Esophagus (tissue), 2 donors: ENCODE results near the gene HMGXB4. TPM values are rescaled to one million over a fixed set of nuclear protein-coding genes. Genes with fewer than 3 reads are reported as not detected.

ENCODE experiments used
- H3K27ac ChIP-seq, 2 donors: one replicate each; pipeline ENCODE4 v1.5.1; 2013; ENCODE audit warnings: low read depth in 2 of 2, mild to moderate bottlenecking in 2 of 2, inconsistent platforms in 1 of 2, low read length in 1 of 2, moderate library complexity in 1 of 2
- H3K27me3 ChIP-seq, 2 donors: one replicate each; pipeline ENCODE4 v1.6.1; 2013; ENCODE audit warnings: low read length in 2 of 2, control low read depth in 1 of 2, mild to moderate bottlenecking in 1 of 2; ENCODE audit not compliant: insufficient read depth in 2 of 2, control insufficient read depth in 1 of 2
- H3K36me3 ChIP-seq, 2 donors: one replicate each; pipeline ENCODE4 v1.6.1; 2013; ENCODE audit warnings: low read length in 1 of 2; ENCODE audit not compliant: control insufficient read depth in 2 of 2, insufficient read depth in 2 of 2
- H3K4me1 ChIP-seq, 2 donors: one replicate each; pipeline ENCODE4 v1.6.1; 2013; ENCODE audit warnings: low read length in 1 of 2; ENCODE audit not compliant: control insufficient read depth in 2 of 2, insufficient read depth in 2 of 2
- H3K4me3 ChIP-seq, 2 donors: one replicate each; pipeline ENCODE4 v1.5.1; 2013; ENCODE audit warnings: low read length in 2 of 2, mild to moderate bottlenecking in 2 of 2, low read depth in 1 of 2, moderate library complexity in 1 of 2
- H3K9me3 ChIP-seq, 2 donors: one replicate each; pipeline ENCODE4 v1.6.1; 2013; ENCODE audit warnings: mild to moderate bottlenecking in 2 of 2, low read depth in 1 of 2, low read length in 1 of 2, moderate library complexity in 1 of 2; ENCODE audit not compliant: control insufficient read depth in 2 of 2, insufficient read depth in 1 of 2
- WGBS, 2 donors: extraction: QIAGEN DNeasy Blood & Tissue Kit; methylation state at CpG; one replicate each; pipeline ENCODE4 v1.1.7; 2013; 5-methylcytosine and 5-hydroxymethylcytosine counted together
- polyA plus RNA-seq, 2 donors: library from polyadenylated mRNA; stranded (reverse); fragments of 200-250 nt; gene quantifications; one replicate each; pipeline ENCODE4 v1.2.3, GENCODE V29; 2013
- donor health status: healthy with polysubstance abuse.
- donor health status: Bipolar disorder and iron deficiency.

The HMGXB4 gene
- polyA plus RNA-seq, 2 donors = 6.8 to 7.1 TPM

DNA sequence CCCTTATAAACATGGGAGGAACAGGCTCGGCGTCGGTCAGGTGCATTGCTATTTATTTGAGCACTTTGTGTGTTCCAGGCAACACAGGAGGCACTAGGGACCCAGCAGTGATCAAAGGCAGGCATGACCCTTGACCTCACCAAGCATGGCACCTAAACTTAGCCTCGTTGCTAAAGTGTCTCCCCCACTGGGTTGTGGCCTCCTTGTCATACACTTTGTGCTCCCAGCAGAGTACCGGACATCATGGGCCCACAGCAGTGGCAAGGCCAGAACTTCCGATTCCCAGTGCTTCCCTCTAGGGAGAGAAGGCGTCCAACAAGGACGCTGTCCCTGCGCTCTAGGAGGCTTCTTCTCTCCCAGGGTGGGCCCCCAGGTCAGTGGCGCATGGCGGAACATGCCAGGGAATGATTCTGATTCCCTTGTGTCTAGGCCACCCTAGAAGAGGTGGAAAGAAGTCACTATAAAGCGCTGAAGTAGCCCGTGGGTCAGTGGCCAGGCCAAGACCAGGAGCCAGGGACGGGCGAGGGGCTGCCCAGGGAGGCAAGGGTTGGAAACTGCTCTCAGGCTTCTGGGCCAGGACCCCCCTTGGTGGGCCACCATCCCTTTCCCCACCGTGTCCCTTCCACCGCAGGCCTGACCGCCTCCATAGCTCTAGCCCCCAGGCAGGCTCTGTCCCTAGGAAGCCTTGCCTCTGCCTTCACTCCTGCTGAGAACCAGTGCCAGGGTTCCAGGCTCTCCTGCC, 62.1 kb downstream of the HMGXB4 start:
- H3K4me1 ChIP-seq = peaks cover 3 to 14% of the 10 kb centered on the region in 2 donors
- no peak overlapping the region for H3K4me3 ChIP-seq
- no peaks in the 10 kb centered on the region for H3K27me3 ChIP-seq
- H3K27ac ChIP-seq = no peak overlapping the region
- peaks cover 18 to 56% of the 10 kb centered on the region in 2 donors for H3K36me3 ChIP-seq
- 91 to 93% methylated on average over 18 of the region's 18 CpGs for WGBS, 2 donors
- H3K9me3 ChIP-seq = no peaks in the 10 kb centered on the region

DNA sequence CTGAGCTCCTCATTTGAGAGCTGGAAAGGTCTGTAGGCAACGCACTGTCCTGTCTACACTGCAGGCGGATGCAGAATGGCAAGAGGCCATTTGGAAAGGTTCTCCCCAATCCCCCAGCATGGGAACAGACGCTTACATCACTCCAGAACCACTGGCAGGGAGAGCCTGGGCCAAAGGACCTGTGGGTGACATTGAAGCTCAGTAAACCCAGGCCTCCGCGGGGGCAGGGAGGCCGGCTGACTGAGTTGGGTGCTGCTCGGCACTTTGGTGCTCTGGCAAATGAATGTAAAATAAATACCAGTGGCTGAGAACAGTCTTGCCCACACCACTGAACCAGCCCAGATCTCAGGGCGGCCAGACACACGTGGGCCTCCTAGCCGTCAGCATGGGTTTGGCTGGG, 64.8 kb downstream of the HMGXB4 start:
- Histone ChIP-seq H3K27ac (no peak overlapping the region), H3K27me3 (no peaks in the 10 kb centered on the region), H3K9me3 (no peaks in the 10 kb centered on the region), H3K36me3 (peaks cover 19 to 69% of the 10 kb centered on the region in 2 donors), H3K4me1 (no peaks in the 10 kb centered on the region), H3K4me3 (no peak overlapping the region)
- 94% methylated on average over 10 of the region's 10 CpGs for WGBS, 2 donors

DNA sequence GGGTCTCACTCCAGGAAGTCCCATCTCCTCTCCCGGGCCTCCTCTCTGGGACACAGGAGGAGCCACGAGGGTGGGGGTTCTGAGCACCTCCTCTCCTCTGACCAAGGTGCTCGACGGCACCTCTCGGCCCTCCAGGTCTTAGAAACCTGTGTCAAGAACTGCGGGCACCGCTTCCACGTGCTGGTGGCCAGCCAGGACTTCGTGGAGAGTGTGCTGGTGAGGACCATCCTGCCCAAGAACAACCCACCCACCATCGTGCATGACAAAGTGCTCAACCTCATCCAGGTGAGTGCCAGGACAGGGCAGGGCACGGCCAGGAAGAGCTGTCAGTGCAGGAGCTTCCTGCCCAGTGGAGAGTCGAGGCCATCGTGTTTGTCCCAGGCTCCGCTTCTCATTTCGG, 65.6 kb downstream of the HMGXB4 start:
- no peaks in the 10 kb centered on the region for H3K4me1 ChIP-seq
- H3K4me3 ChIP-seq = no peak overlapping the region
- no peak overlapping the region for H3K27ac ChIP-seq
- H3K9me3 ChIP-seq = no peaks in the 10 kb centered on the region
- 90 to 91% methylated on average over 15 of the region's 15 CpGs for WGBS, 2 donors
- peaks cover 26 to 70% of the 10 kb centered on the region in 2 donors for H3K36me3 ChIP-seq
- no peaks in the 10 kb centered on the region for H3K27me3 ChIP-seq

DNA sequence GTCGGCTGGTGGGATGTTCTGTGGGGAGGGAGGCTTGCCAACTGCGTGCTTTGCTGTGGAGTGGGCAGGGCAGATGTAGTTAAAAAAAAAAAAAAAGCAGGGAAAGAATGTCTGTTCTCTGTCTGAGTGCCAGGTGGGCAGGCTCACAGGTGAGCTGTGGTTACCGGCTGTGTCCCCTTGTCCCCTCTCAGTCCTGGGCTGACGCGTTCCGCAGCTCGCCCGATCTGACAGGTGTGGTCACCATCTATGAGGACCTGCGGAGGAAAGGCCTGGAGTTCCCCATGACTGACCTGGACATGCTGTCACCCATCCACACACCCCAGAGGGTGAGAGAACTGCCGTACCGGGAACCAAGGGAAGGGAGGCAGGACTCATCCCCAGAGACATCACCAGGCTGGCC, 66.0 kb downstream of the HMGXB4 start:
- no peak overlapping the region for H3K4me3 ChIP-seq
- H3K9me3 ChIP-seq = no peaks in the 10 kb centered on the region
- H3K4me1 ChIP-seq = no peaks in the 10 kb centered on the region
- peaks cover 24 to 70% of the 10 kb centered on the region in 2 donors for H3K36me3 ChIP-seq
- WGBS, 2 donors = 94% methylated on average over 11 of the region's 11 CpGs
- H3K27me3 ChIP-seq = no peaks in the 10 kb centered on the region
- H3K27ac ChIP-seq = no peak overlapping the region

DNA sequence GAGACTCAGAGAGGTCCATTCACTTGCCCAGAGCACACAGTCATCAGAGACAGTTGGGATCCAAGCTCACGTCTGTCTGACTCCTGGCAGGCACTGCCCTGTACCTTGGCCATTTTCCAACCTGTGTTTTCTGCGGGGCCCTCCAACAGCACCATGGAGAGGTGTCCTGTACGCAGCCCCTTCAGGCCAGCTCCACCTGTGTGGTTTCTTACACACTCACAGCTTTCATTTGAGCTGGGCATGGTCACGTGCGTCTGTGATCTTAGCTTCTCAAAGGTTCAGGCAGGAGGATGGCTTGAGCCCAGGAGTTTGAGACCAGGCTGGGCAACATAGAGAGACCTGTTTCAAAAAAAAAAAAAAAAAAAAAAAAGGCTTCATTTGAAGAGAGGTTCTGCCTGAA, 66.8 kb downstream of the HMGXB4 start:
- H3K4me3 ChIP-seq = no peak overlapping the region
- peak overlapping the region in 1 of 2 donors; percentile 24 for H3K27ac ChIP-seq
- H3K9me3 ChIP-seq = no peaks in the 10 kb centered on the region
- H3K27me3 ChIP-seq = no peaks in the 10 kb centered on the region
- peaks cover 20 to 67% of the 10 kb centered on the region in 2 donors for H3K36me3 ChIP-seq
- WGBS, 2 donors = 84 to 88% methylated on average over 5 of the region's 5 CpGs
- no peaks in the 10 kb centered on the region for H3K4me1 ChIP-seq

DNA sequence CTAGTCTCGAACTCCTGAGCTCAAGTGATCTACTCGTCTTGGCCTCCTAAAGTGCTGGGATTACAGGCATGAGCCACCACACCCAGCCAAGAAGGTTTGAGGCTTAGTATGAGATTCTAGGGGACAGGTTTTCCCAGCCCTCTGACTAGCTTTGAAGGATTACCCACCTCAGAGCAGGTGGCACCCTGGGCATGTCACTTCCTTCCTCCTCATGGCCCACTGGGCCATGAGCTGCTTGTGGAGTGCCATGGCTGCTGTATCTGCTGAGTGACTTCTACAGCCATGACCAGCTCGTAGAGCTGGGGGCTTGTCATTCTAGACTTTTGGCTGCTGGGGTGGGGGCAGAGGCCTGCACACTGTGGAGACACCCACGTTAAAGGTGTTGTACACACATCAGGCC, 67.5 kb downstream of the HMGXB4 start:
- Histone ChIP-seq H3K27me3 (no peaks in the 10 kb centered on the region), H3K4me1 (no peaks in the 10 kb centered on the region), H3K36me3 (peaks cover 13 to 61% of the 10 kb centered on the region in 2 donors), H3K9me3 (no peaks in the 10 kb centered on the region), H3K4me3 (no peak overlapping the region), H3K27ac (no peak overlapping the region)
- WGBS, 2 donors = 85 to 89% methylated on average over 4 of the region's 4 CpGs

DNA sequence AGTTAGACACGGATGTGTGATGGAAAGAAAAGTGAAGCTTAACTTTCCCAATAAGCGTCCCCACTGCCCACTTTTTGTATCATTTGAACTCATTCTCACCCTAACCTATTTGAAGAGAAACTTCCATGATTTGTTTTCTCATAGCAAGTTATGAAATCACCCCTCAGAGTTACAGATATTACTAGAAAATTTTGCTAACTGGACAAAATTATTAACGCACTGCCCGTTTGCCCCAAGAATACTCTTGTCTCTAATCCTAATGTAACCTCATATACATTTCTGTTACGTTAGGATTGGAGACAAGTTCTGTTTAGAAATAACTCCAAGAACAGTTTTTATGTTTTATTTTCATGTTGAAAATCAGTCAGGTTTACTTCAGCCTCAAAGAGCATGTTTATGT, 67.9 kb downstream of the HMGXB4 start:
- peaks cover 13 to 57% of the 10 kb centered on the region in 2 donors for H3K36me3 ChIP-seq
- no peak overlapping the region for H3K4me3 ChIP-seq
- no peak overlapping the region for H3K27ac ChIP-seq
- H3K9me3 ChIP-seq = no peaks in the 10 kb centered on the region
- no peaks in the 10 kb centered on the region for H3K27me3 ChIP-seq
- WGBS, 2 donors = 90 to 92% methylated on average over 5 of the region's 5 CpGs
- peaks cover 0 to 1% of the 10 kb centered on the region in 2 donors for H3K4me1 ChIP-seq

DNA sequence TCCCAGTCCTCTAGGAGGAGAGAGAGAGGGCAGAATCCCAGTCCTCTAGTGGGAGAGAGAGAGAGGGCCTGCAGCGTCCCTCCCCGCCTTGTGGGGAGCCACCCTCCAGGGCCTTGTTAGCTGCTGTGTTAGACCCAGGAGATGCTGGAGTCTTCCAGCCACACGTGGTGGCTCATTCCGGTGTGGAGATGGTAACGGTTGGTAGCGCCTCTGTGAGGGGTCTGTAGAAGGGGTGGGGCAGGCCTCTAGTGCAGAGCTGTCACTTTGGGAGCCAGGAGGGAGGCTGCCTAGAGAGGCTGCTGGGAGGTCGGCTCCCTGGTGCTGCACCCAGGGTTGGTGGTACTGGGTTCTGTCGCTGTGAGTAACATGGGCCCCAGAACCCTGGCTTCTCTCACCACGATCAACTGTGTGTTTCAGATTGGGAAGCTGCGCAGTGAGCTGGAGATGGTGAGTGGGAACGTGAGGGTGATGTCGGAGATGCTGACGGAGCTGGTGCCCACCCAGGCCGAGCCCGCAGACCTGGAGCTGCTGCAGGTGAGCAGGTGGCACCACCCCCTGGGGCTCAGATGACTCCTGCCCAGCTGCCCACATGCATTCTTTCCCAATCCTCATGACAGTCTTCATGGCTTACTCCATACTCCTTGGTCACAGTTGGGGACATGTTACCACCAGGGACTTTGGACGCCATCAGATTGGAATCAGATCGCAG, 69.7 kb downstream of the HMGXB4 start:
- no peaks in the 10 kb centered on the region for H3K27me3 ChIP-seq
- WGBS, 2 donors = 94 to 95% methylated on average over 16 to 17 of the region's 17 CpGs
- H3K9me3 ChIP-seq = no peaks in the 10 kb centered on the region
- H3K4me3 ChIP-seq = no peak overlapping the region
- peaks cover 13 to 53% of the 10 kb centered on the region in 2 donors for H3K36me3 ChIP-seq
- peaks cover 0 to 5% of the 10 kb centered on the region in 2 donors for H3K4me1 ChIP-seq
- no peak overlapping the region for H3K27ac ChIP-seq

DNA sequence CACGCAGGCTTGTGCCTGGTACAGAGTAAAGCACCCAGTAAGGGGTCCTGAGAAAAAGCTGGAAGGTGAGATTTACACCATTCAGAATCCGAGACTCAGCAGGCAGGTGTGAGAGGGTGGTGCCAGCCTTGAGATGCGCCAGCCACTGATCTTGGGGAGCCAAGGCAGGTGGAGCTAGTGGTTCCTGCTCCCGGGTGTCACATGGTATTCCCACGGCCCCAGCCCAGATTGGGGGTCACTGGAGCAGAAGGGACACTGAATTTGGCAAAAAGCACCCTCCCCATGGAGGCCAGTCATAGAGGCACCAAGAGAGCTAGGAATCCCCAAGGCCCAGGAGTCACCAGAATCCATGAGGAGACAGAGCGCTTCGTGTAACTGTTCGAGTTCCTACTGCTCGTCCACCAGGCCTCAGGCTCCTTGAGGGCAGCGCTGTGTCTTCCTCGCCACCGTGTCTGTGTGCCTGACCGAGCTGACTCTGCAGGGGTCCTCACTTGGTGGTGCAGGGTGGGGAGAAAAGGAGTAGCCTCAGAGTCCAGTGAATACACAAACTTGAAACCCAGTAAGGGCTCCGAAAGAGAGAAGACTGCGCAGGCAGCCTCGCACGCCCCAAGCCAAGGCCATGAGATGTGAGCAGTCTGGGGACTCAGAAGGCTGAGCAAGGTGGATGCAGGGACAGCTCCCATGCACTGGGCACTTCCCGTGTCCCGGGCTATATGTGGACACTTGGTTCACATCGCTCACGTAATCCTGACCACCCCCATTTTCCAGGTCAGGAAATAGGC, 70.6 kb downstream of the HMGXB4 start:
- H3K36me3 ChIP-seq = peaks cover 15 to 54% of the 10 kb centered on the region in 2 donors

More for the DNA sequence above, 70.6 kb downstream of the HMGXB4 start:
- WGBS, 2 donors = 92 to 95% methylated on average over 21 of the region's 21 CpGs
- no peaks in the 10 kb centered on the region for H3K27me3 ChIP-seq
- no peak overlapping the region for H3K27ac ChIP-seq
- no peak overlapping the region for H3K4me3 ChIP-seq
- peaks cover 0 to 5% of the 10 kb centered on the region in 2 donors for H3K4me1 ChIP-seq
- H3K9me3 ChIP-seq = no peaks in the 10 kb centered on the region
